GM12878 (cell line): ENCODE results near the gene PFKFB1.

Experiments
- BRCA1 ChIP-seq: IDR thresholded peaks from 2 replicates; pipeline ENCODE4 v1.6.1; 2011; ENCODE audit warnings: low read depth, low read length, improper control_type of control experiment
- CBFB ChIP-seq: IDR thresholded peaks from 2 replicates; pipeline ENCODE4 v1.6.1; 2016; ENCODE audit warnings: antibody characterized with exemption, low read depth
- KDM1A ChIP-seq: fragments of 200-600 bp; sonication (generic); IDR thresholded peaks from 2 replicates; pipeline ENCODE4 v1.6.1; 2016; ENCODE audit warnings: borderline replicate concordance
- MYC ChIP-seq: IDR thresholded peaks from 2 replicates; pipeline ENCODE4 v1.6.1; 2011; ENCODE audit warnings: mild to moderate bottlenecking, low read length, moderate library complexity, inconsistent platforms; ENCODE audit not compliant: insufficient read depth, insufficient replicate concordance, insufficient read length, severe bottlenecking
- PKNOX1 ChIP-seq: fragments of 450-650 bp; IDR thresholded peaks from 2 replicates; pipeline ENCODE4 v1.6.1; 2016; ENCODE audit warnings: mild to moderate bottlenecking
- POLR2A ChIP-seq: IDR thresholded peaks from 2 replicates; pipeline ENCODE4 v1.6.1; 2011; ENCODE audit warnings: low read depth, mild to moderate bottlenecking, low read length
- SREBF1 ChIP-seq: IDR thresholded peaks from 2 replicates; pipeline ENCODE4 v1.6.1; 2012; ENCODE audit warnings: mild to moderate bottlenecking, low read length
- SUPT20H ChIP-seq: IDR thresholded peaks from 2 replicates; pipeline ENCODE4 v1.6.1; 2011; ENCODE audit warnings: low read depth, mild to moderate bottlenecking, low read length, moderate library complexity, borderline replicate concordance; ENCODE audit not compliant: control insufficient read depth
- ZNF274 ChIP-seq: IDR thresholded peaks from one replicate; pipeline ENCODE4 v1.8.0; 2011; ENCODE audit not compliant: insufficient read length, insufficient read depth
- ZNF384 ChIP-seq: IDR thresholded peaks from 2 replicates; pipeline ENCODE4 v1.6.1; 2012; ENCODE audit warnings: low read depth, mild to moderate bottlenecking, low read length, improper control_type of control experiment, borderline replicate concordance
- TF ChIP-seq, protein P1 (sequence below), 3 experiments: IDR thresholded peaks in 2 of 3; conservative IDR thresholded peaks in 1 of 3; 2 replicates each; pipeline ENCODE4 v1.5.1; 2011; ENCODE audit warnings: low read depth in 3 of 3, low read length in 3 of 3, mild to moderate bottlenecking in 3 of 3, control low read depth in 2 of 3, moderate library complexity in 2 of 3, inconsistent platforms in 1 of 3, mixed read lengths in 1 of 3; ENCODE audit not compliant: control insufficient read depth in 2 of 3, insufficient read depth in 1 of 3; ENCODE audit errors: extremely low read depth in 1 of 3

GRCh38 chrX:54994668-54995351 lies 822 bp upstream of the PFKFB1 start:
- TF ChIP-seq, protein P1, sequence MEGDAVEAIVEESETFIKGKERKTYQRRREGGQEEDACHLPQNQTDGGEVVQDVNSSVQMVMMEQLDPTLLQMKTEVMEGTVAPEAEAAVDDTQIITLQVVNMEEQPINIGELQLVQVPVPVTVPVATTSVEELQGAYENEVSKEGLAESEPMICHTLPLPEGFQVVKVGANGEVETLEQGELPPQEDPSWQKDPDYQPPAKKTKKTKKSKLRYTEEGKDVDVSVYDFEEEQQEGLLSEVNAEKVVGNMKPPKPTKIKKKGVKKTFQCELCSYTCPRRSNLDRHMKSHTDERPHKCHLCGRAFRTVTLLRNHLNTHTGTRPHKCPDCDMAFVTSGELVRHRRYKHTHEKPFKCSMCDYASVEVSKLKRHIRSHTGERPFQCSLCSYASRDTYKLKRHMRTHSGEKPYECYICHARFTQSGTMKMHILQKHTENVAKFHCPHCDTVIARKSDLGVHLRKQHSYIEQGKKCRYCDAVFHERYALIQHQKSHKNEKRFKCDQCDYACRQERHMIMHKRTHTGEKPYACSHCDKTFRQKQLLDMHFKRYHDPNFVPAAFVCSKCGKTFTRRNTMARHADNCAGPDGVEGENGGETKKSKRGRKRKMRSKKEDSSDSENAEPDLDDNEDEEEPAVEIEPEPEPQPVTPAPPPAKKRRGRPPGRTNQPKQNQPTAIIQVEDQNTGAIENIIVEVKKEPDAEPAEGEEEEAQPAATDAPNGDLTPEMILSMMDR (IDR thresholded peaks at IDR 0.05 in 2 of 3, conservative IDR thresholded peaks at IDR 0.05 in 1 of 3; ENCODE audit: control insufficient read depth in 2 of 3, extremely low read depth in 1 of 3, insufficient read depth in 1 of 3, low read depth in 3 of 3, low read length in 3 of 3), result no peak
- TF ChIP-seq ZNF274, result no peak
- TF ChIP-seq POLR2A, result no peak
- no peak for TF ChIP-seq SUPT20H
- TF ChIP-seq CBFB, result no peak
- no peak for TF ChIP-seq ZNF384
- TF ChIP-seq BRCA1, result no peak
- no peak for TF ChIP-seq MYC
- no peak for TF ChIP-seq PKNOX1
- TF ChIP-seq SREBF1, result no peak
- TF ChIP-seq KDM1A, result no peak
